Measurements from ENCODE around the gene FYCO1.

GRCh38 chr3:45921158-45922038 lies 74.2 kb downstream of the FYCO1 start:
- no peak for TF ChIP-seq EZH2 (IDR thresholded peaks at IDR 0.05)
- no peak for TF ChIP-seq POLR2AphosphoS5 (IDR thresholded peaks at IDR 0.05; ENCODE audit: borderline replicate concordance, low read depth, low read length)

Measured in SK-N-MC (cell line).